Endothelial cell of umbilical vein (primary cell): Measurements from ENCODE around the gene EEA1. TPM values are rescaled to one million over a fixed set of nuclear protein-coding genes. Genes with fewer than 3 reads are reported as not detected.

Source experiments
- BruUV-seq: library from RNA; stranded (reverse); fragments of 400-500 nt; replicated peaks from 2 replicates; lab custom pipeline; 2021; lab: Mats Ljungman, UMichigan
- CTCF ChIA-PET: fragments of 300-600, 350-600 bp; sonication (Branson Sonifier 250); formaldehyde crosslinking; loops from one replicate; lab custom pipeline; 2021; ENCODE audit warnings: antibody characterized with exemption, inconsistent platforms; lab: Charles Lee
- POLR2A ChIA-PET: fragments of 300-600, 350-600 bp; sonication (Branson Sonifier 250); formaldehyde crosslinking; loops from one replicate; lab custom pipeline; 2021; ENCODE audit warnings: antibody characterized with exemption, inconsistent platforms; lab: Charles Lee
- DNase-seq: peaks from one replicate; pipeline ENCODE4 v3.0.0-alpha.2; 2011; ENCODE audit warnings: low read depth, low spot score
- FAIRE-seq: peaks from 2 replicates; lab custom pipeline; 2011; peaks lifted over from hg19 to GRCh38; lab: Jason Lieb, UNC
- H2AFZ ChIP-seq: 2 replicates; pipeline ENCODE4 v1.6.0; 2012; ENCODE audit warnings: low read depth, low read length, control low read depth, inconsistent platforms
- H3K27ac ChIP-seq: 2 replicates; pipeline ENCODE4 v1.5.1; 2011; ENCODE audit warnings: low read depth, mild to moderate bottlenecking, control low read depth, low read length, moderate library complexity; ENCODE audit not compliant: insufficient read depth
- H3K27me3 ChIP-seq, 2 experiments: 2 replicates each; pipeline versions ENCODE4 v1.6.0 to v1.6.1; 2011; ENCODE audit warnings: low read length in 2 of 2, mixed read lengths in 1 of 2; ENCODE audit not compliant: control insufficient read depth in 2 of 2, insufficient read depth in 2 of 2
- H3K36me3 ChIP-seq, 2 experiments: 2 replicates in 1 of 2; 3 replicates in 1 of 2; pipeline ENCODE4 v1.5.1; 2011; ENCODE audit warnings: low read length in 2 of 2, mild to moderate bottlenecking in 1 of 2, moderate library complexity in 1 of 2; ENCODE audit not compliant: control insufficient read depth in 2 of 2, insufficient read depth in 2 of 2; ENCODE audit errors: extremely low read depth in 1 of 2
- H3K4me1 ChIP-seq: 3 replicates; pipeline ENCODE4 v1.5.1; 2011; ENCODE audit warnings: mild to moderate bottlenecking, low read length; ENCODE audit not compliant: control insufficient read depth, insufficient read depth; ENCODE audit errors: extremely low read depth
- H3K4me2 ChIP-seq: 2 replicates; pipeline ENCODE4 v1.6.1; 2011; ENCODE audit warnings: low read length, control low read depth, mixed read lengths; ENCODE audit not compliant: insufficient read depth
- H3K4me3 ChIP-seq, 3 experiments: fragments of 200-600 bp in 1 of 3; sonication (generic), shearing (Covaris generic) in 1 of 3; replicated peaks in 1 of 3; 2 replicates each; pipeline ENCODE4 v1.5.1; 2011 to 2016; ENCODE audit warnings: control low read depth in 3 of 3, low read length in 3 of 3, mild to moderate bottlenecking in 2 of 3, inconsistent platforms in 1 of 3, low read depth in 1 of 3, moderate library complexity in 1 of 3; ENCODE audit not compliant: insufficient read depth in 1 of 3
- H3K79me2 ChIP-seq: 2 replicates; pipeline ENCODE4 v1.6.0; 2012; ENCODE audit warnings: low read length, inconsistent platforms; ENCODE audit not compliant: control insufficient read depth, insufficient read depth
- H3K9ac ChIP-seq: replicated peaks from 2 replicates; pipeline ENCODE3; 2011; ENCODE audit warnings: low read length, control low read depth; ENCODE audit not compliant: insufficient read depth; ENCODE audit errors: extremely low read depth
- H3K9me1 ChIP-seq: replicated peaks from 3 replicates; pipeline ENCODE4 v1.6.0; 2011; ENCODE audit warnings: mild to moderate bottlenecking, low read length; ENCODE audit not compliant: control insufficient read depth, insufficient read depth; ENCODE audit errors: extremely low read depth
- H3K9me3 ChIP-seq: replicated peaks from 2 replicates; pipeline ENCODE4 v1.5.1; 2012; ENCODE audit warnings: low read length, inconsistent platforms; ENCODE audit not compliant: control insufficient read depth, insufficient read depth
- H4K20me1 ChIP-seq: replicated peaks from 2 replicates; pipeline ENCODE3; 2011; ENCODE audit warnings: mild to moderate bottlenecking, low read length; ENCODE audit not compliant: control insufficient read depth, insufficient read depth; ENCODE audit errors: extremely low read depth
- EZH2 ChIP-seq: IDR thresholded peaks from 2 replicates; pipeline ENCODE4 v1.6.1; 2012; ENCODE audit warnings: borderline replicate concordance, low read depth, mild to moderate bottlenecking, moderate library complexity, low read length, inconsistent platforms; ENCODE audit not compliant: severe bottlenecking
- FOS ChIP-seq: IDR thresholded peaks from 2 replicates; pipeline ENCODE4 v1.6.1; 2011; ENCODE audit warnings: mild to moderate bottlenecking, low read length, moderate library complexity, borderline replicate concordance; ENCODE audit not compliant: insufficient read depth
- GATA2 ChIP-seq: IDR thresholded peaks from 2 replicates; pipeline ENCODE4 v1.7.0; 2011; ENCODE audit warnings: low read depth, mild to moderate bottlenecking, moderate library complexity, mixed read lengths, low read length; ENCODE audit not compliant: insufficient read length, insufficient read depth
- JUN ChIP-seq: IDR thresholded peaks from 2 replicates; pipeline ENCODE4 v1.6.1; 2011; ENCODE audit warnings: borderline replicate concordance, low read depth; ENCODE audit not compliant: insufficient read length, insufficient read depth
- MAX ChIP-seq: IDR thresholded peaks from 2 replicates; pipeline ENCODE4 v1.6.1; 2011; ENCODE audit not compliant: insufficient read depth, insufficient read length
- MYC ChIP-seq: IDR thresholded peaks from one replicate; pipeline ENCODE4 v1.6.1; 2011; ENCODE audit warnings: mild to moderate bottlenecking, low read depth, low read length
- POLR2A ChIP-seq: IDR thresholded peaks from 2 replicates; pipeline ENCODE4 v1.6.1; 2012; ENCODE audit warnings: low read depth, mild to moderate bottlenecking, control low read depth, low read length
- POLR2AphosphoS5 ChIP-seq: IDR thresholded peaks from 2 replicates; pipeline ENCODE4 v1.6.1; 2012; ENCODE audit warnings: low read depth, mild to moderate bottlenecking, control low read depth, low read length, moderate library complexity; ENCODE audit not compliant: insufficient read depth
- dilution Hi-C: fragments of 300-500 bp; cut with MboI; formaldehyde crosslinking; loops from one replicate; pipeline ENCODE4 v1.15.0; 2019; ENCODE audit warnings: low sequenced_read_pairs; ENCODE audit not compliant: extremely low pct_ligation_motif_present
- intact Hi-C: fragments of 100-400 bp; cut with micrococcal nuclease; formaldehyde crosslinking; loops from one replicate; pipeline ENCODE4 v1.10.0; 2022
- polyA plus RNA-seq, 4 experiments: library from polyadenylated mRNA; depleted of rRNA in 3 of 4; stranded (reverse) in 3 of 4; unstranded in 1 of 4; fragments of >200 nt; gene quantifications; 2 replicates each; pipeline versions ENCODE4 v1.2.1 to v1.2.3, GENCODE V29; 2011 to 2012; ENCODE audit warnings: missing spikeins in 1 of 4
- total RNA-seq: library from RNA; stranded (reverse); gene quantifications from 2 replicates; pipeline ENCODE4 v1.2.3, GENCODE V29; 2021
- TF ChIP-seq, protein P1 (sequence below), 2 donors: IDR thresholded peaks; 1 replicate in 1 of 2; 2 replicates in 1 of 2; pipeline ENCODE4 v1.5.1; 2011; ENCODE audit warnings: low read length in 2 of 2, mild to moderate bottlenecking in 2 of 2, moderate library complexity in 2 of 2, control low read depth in 1 of 2, inconsistent platforms in 1 of 2, low read depth in 1 of 2; ENCODE audit not compliant: insufficient read depth in 1 of 2; ENCODE audit errors: extremely low read depth in 1 of 2

Gene EEA1
- total and polyA plus RNA-seq, 2 donors (not counting 3 experiments of a cell fraction or from before 2014, with no cell fraction given), result 2.6 to 38.8 TPM

DNA sequence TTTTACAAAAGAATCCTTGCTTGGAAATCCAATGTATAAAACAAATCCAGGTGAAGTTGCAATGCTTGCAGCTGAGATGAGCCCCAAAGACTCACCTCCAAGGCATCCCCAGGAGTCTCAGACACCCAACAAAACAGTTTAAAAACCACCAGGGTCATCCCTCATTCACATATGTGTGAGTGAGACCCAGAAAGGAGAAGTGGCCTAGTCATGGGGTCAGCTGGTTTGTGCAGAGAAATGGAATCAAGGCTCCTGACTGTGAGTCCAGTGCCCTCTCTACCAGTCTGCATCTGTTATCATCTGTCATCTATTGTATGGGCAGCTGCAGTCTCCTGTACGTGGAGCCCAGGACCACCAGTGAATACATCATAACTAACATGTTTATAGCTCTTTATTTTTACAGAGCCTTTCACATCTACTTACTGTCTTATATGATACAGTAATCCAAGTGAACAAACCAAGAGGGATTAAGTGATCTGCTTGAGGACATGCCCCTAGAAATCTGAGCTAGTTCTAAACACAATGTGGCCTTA is 199.3 kb downstream of the EEA1 start:
- peaks cover 0 to under 1% of the 10 kb centered on the region in 2 experiments for H3K27me3 ChIP-seq
- POLR2A ChIA-PET, result interaction anchor here (0.6 kb wide), 1 partner anchor 8 kb away, joined by 7 read pairs; no protein-coding TSS in a partner anchor
- dilution Hi-C loops, result no loop called here

More for the DNA sequence above, 199.3 kb downstream of the EEA1 start:
- H3K9ac ChIP-seq, result no peak overlapping the region
- DNase-seq (no peak), FAIRE-seq (no peak)
- H2AFZ ChIP-seq, result no peak overlapping the region
- intact Hi-C loops, result no loop called here
- no peak overlapping the region for H3K4me3 ChIP-seq
- H3K79me2 ChIP-seq, result no peaks in the 10 kb centered on the region
- H3K4me2 ChIP-seq, result no peak overlapping the region
- BruUV-seq, result no TSS peak
- H3K4me1 ChIP-seq, result no peaks in the 10 kb centered on the region
- CTCF ChIA-PET, result interaction anchor here (0.6 to 2.1 kb wide), 4 partner anchors 9 to 95 kb away, joined by 3 to 6 read pairs (median 5); no protein-coding TSS in a partner anchor
- no peaks in the 10 kb centered on the region for H4K20me1 ChIP-seq
- H3K36me3 ChIP-seq, result no peaks in the 10 kb centered on the region
- H3K9me3 ChIP-seq, result no peaks in the 10 kb centered on the region
- TF ChIP-seq JUN (no peak), GATA2 (no peak), POLR2A (no peak), POLR2AphosphoS5 (no peak), MAX (no peak), FOS (no peak), EZH2 (no peak), MYC (no peak)
- TF ChIP-seq, protein P1, sequence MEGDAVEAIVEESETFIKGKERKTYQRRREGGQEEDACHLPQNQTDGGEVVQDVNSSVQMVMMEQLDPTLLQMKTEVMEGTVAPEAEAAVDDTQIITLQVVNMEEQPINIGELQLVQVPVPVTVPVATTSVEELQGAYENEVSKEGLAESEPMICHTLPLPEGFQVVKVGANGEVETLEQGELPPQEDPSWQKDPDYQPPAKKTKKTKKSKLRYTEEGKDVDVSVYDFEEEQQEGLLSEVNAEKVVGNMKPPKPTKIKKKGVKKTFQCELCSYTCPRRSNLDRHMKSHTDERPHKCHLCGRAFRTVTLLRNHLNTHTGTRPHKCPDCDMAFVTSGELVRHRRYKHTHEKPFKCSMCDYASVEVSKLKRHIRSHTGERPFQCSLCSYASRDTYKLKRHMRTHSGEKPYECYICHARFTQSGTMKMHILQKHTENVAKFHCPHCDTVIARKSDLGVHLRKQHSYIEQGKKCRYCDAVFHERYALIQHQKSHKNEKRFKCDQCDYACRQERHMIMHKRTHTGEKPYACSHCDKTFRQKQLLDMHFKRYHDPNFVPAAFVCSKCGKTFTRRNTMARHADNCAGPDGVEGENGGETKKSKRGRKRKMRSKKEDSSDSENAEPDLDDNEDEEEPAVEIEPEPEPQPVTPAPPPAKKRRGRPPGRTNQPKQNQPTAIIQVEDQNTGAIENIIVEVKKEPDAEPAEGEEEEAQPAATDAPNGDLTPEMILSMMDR (IDR thresholded peaks at IDR 0.05; ENCODE audit: extremely low read depth in 1 of 2, insufficient read depth in 1 of 2, low read depth in 1 of 2, low read length in 2 of 2), result no peak
- no peak overlapping the region for H3K27ac ChIP-seq
- no peaks in the 10 kb centered on the region for H3K9me1 ChIP-seq
